IMR-90 (cell line): ENCODE results near the gene MALT1. TPM values are rescaled to one million over a fixed set of nuclear protein-coding genes. Genes with fewer than 3 reads are reported as not detected.

Experiments used
- ATAC-seq: fragments of 200-7000 bp; cut with Tn5 transposase; 2 replicates; pipeline ENCODE4 v1.9.1; 2020; ENCODE audit warnings: low read depth, mild to moderate bottlenecking, moderate library complexity
- BruUV-seq: library from RNA; stranded (reverse); fragments of 400-500 nt; replicated peaks from 2 replicates; lab custom pipeline; 2021; lab: Mats Ljungman, UMichigan
- CTCF ChIA-PET: fragments of 300-600 bp; formaldehyde crosslinking; extraction: SDS; loops from one replicate; lab custom pipeline; 2021; ENCODE audit warnings: antibody characterized with exemption; lab: Yijun Ruan, JAX
- POLR2A ChIA-PET: fragments of 300-600 bp; sonication (Branson Sonifier 250); formaldehyde crosslinking; loops from one replicate; lab custom pipeline; 2022; ENCODE audit warnings: antibody characterized with exemption; ENCODE audit not compliant: unreplicated experiment; lab: Charles Lee
- DNase-seq: peaks from one replicate; pipeline ENCODE4 v3.0.0; 2013
- H2AFZ ChIP-seq: replicated peaks from 2 replicates; pipeline ENCODE3; 2013; ENCODE audit warnings: low read length, mild to moderate bottlenecking; ENCODE audit not compliant: poor library complexity
- H2AK5ac ChIP-seq: 2 replicates; pipeline ENCODE4 v1.6.1; 2013; ENCODE audit warnings: low read depth, low read length, inconsistent platforms
- H2AK9ac ChIP-seq: replicated peaks from 2 replicates; pipeline ENCODE3; 2013; ENCODE audit warnings: mild to moderate bottlenecking, low read depth, low read length, moderate library complexity; ENCODE audit not compliant: poor library complexity
- H2BK120ac ChIP-seq: 2 replicates; pipeline ENCODE4 v1.6.1; 2013; ENCODE audit warnings: low read depth, low read length, inconsistent platforms
- H2BK15ac ChIP-seq: 3 replicates; pipeline ENCODE4 v1.6.1; 2013; ENCODE audit warnings: low read depth, low read length, inconsistent platforms
- H2BK20ac ChIP-seq: 2 replicates; pipeline ENCODE4 v1.6.1; 2013; ENCODE audit warnings: low read depth, mild to moderate bottlenecking, inconsistent platforms, low read length, moderate library complexity
- H2BK5ac ChIP-seq: 2 replicates; pipeline ENCODE4 v1.6.1; 2013; ENCODE audit warnings: mild to moderate bottlenecking, low read depth, low read length, inconsistent platforms; ENCODE audit not compliant: poor library complexity, severe bottlenecking
- H3K14ac ChIP-seq: replicated peaks from 2 replicates; pipeline ENCODE4 v1.6.1; 2013; ENCODE audit warnings: low read depth, low read length, inconsistent platforms
- H3K18ac ChIP-seq: 2 replicates; pipeline ENCODE4 v1.6.1; 2013; ENCODE audit warnings: low read depth, low read length, control low read depth
- H3K23ac ChIP-seq: 2 replicates; pipeline ENCODE4 v1.6.1; 2013; ENCODE audit warnings: low read depth, low read length, inconsistent platforms
- H3K27ac ChIP-seq: 2 replicates; pipeline ENCODE4 v1.5.1; 2013; ENCODE audit warnings: mild to moderate bottlenecking, control low read depth, low read length; ENCODE audit not compliant: insufficient read depth
- H3K27me3 ChIP-seq: 2 replicates; pipeline ENCODE4 v1.6.1; 2013; ENCODE audit warnings: low read length; ENCODE audit not compliant: control insufficient read depth, insufficient read depth
- H3K36me3 ChIP-seq: 2 replicates; pipeline ENCODE4 v1.6.1; 2013; ENCODE audit warnings: low read length, mixed read lengths; ENCODE audit not compliant: control insufficient read depth, insufficient read depth
- H3K4ac ChIP-seq: 2 replicates; pipeline ENCODE4 v1.6.1; 2013; ENCODE audit warnings: low read depth, low read length, inconsistent platforms
- H3K4me1 ChIP-seq: 2 replicates; pipeline ENCODE4 v1.6.1; 2013; ENCODE audit warnings: low read length, mixed read lengths; ENCODE audit not compliant: control insufficient read depth, insufficient read depth
- H3K4me2 ChIP-seq: 2 replicates; pipeline ENCODE4 v1.6.1; 2013; ENCODE audit warnings: low read depth, mild to moderate bottlenecking, control low read depth, low read length, moderate library complexity
- H3K4me3 ChIP-seq: 2 replicates; pipeline ENCODE4 v1.5.1; 2013; ENCODE audit warnings: low read depth, mild to moderate bottlenecking, control low read depth, low read length, moderate library complexity; ENCODE audit not compliant: insufficient read depth
- H3K56ac ChIP-seq: 2 replicates; pipeline ENCODE4 v1.6.1; 2013; ENCODE audit warnings: low read length, inconsistent platforms; ENCODE audit not compliant: insufficient read depth; ENCODE audit errors: extremely low read depth
- H3K79me1 ChIP-seq, 2 experiments: 2 replicates each; pipeline ENCODE4 v1.6.1; 2013; ENCODE audit warnings: low read length in 2 of 2, inconsistent platforms in 1 of 2, low read depth in 1 of 2
- H3K9ac ChIP-seq: 2 replicates; pipeline ENCODE4 v1.6.1; 2013; ENCODE audit warnings: low read depth, low read length, control low read depth
- H3K9me1 ChIP-seq: 2 replicates; pipeline ENCODE4 v1.6.1; 2013; ENCODE audit warnings: low read length, inconsistent platforms; ENCODE audit not compliant: insufficient read depth
- H3K9me3 ChIP-seq: 2 replicates; pipeline ENCODE4 v1.6.1; 2013; ENCODE audit warnings: low read length; ENCODE audit not compliant: control insufficient read depth, insufficient read depth
- H4K20me1 ChIP-seq: 2 replicates; pipeline ENCODE4 v1.6.1; 2013; ENCODE audit warnings: low read length, inconsistent platforms; ENCODE audit not compliant: insufficient read depth
- H4K5ac ChIP-seq: 2 replicates; pipeline ENCODE4 v1.6.1; 2013; ENCODE audit warnings: mild to moderate bottlenecking, low read depth, low read length, control low read depth
- H4K8ac ChIP-seq, 2 experiments: 2 replicates each; pipeline ENCODE4 v1.6.1; 2013; ENCODE audit warnings: low read depth in 2 of 2, low read length in 2 of 2, control low read depth in 1 of 2, inconsistent platforms in 1 of 2
- H4K91ac ChIP-seq: 2 replicates; pipeline ENCODE4 v1.6.1; 2013; ENCODE audit warnings: low read depth, low read length, inconsistent platforms; ENCODE audit not compliant: insufficient read depth
- BHLHE40 ChIP-seq: fragments of 150-350 bp; IDR thresholded peaks from 2 replicates; pipeline ENCODE4 v1.6.1; 2016; ENCODE audit warnings: mild to moderate bottlenecking, low read depth, low read length
- CEBPB ChIP-seq: IDR thresholded peaks from 2 replicates; pipeline ENCODE4 v1.6.1; 2012; ENCODE audit warnings: low read depth, low read length, improper control_type of control experiment
- CHD1 ChIP-seq: IDR thresholded peaks from 2 replicates; pipeline ENCODE4 v1.6.1; 2012; ENCODE audit warnings: low read depth, low read length, improper control_type of control experiment
- CTCF ChIP-seq: conservative IDR thresholded peaks from 2 replicates; pipeline ENCODE4 v1.5.1; 2012; ENCODE audit warnings: mild to moderate bottlenecking, low read depth, low read length, improper control_type of control experiment
- ELK1 ChIP-seq: fragments of 150-350 bp; IDR thresholded peaks from 2 replicates; pipeline ENCODE4 v1.6.1; 2016; ENCODE audit warnings: low read depth, mild to moderate bottlenecking, low read length, moderate library complexity, borderline replicate concordance
- FOS ChIP-seq: fragments of 150-350 bp; IDR thresholded peaks from 2 replicates; pipeline ENCODE4 v1.6.1; 2016; ENCODE audit warnings: low read depth, low read length
- MAFK ChIP-seq: IDR thresholded peaks from 2 replicates; pipeline ENCODE4 v1.6.1; 2012; ENCODE audit warnings: low read depth, low read length, improper control_type of control experiment
- MAZ ChIP-seq: IDR thresholded peaks from 2 replicates; pipeline ENCODE4 v1.6.1; 2012; ENCODE audit warnings: low read depth, mild to moderate bottlenecking, low read length, improper control_type of control experiment, moderate library complexity, borderline replicate concordance
- MXI1 ChIP-seq: IDR thresholded peaks from 2 replicates; pipeline ENCODE4 v1.6.1; 2012; ENCODE audit warnings: low read depth, mild to moderate bottlenecking, low read length, moderate library complexity, borderline replicate concordance
- NFE2L2 ChIP-seq: fragments of 150-350 bp; IDR thresholded peaks from 2 replicates; pipeline ENCODE4 v1.6.1; 2016; ENCODE audit warnings: low read depth, mild to moderate bottlenecking, low read length
- POLR2A ChIP-seq: IDR thresholded peaks from 2 replicates; pipeline ENCODE4 v1.6.1; 2012; ENCODE audit warnings: mild to moderate bottlenecking, low read depth, low read length
- RAD21 ChIP-seq: IDR thresholded peaks from 2 replicates; pipeline ENCODE4 v1.6.1; 2012; ENCODE audit warnings: low read length, improper control_type of control experiment
- RCOR1 ChIP-seq: IDR thresholded peaks from 2 replicates; pipeline ENCODE4 v1.6.1; 2012; ENCODE audit warnings: mild to moderate bottlenecking, low read length, improper control_type of control experiment; ENCODE audit not compliant: insufficient replicate concordance
- RFX5 ChIP-seq: IDR thresholded peaks from 2 replicates; pipeline ENCODE4 v1.8.0; 2012; ENCODE audit warnings: low read depth, mild to moderate bottlenecking, low read length, moderate library complexity
- SMC3 ChIP-seq: fragments of 150-350 bp; IDR thresholded peaks from 2 replicates; pipeline ENCODE4 v1.6.1; 2016; ENCODE audit warnings: low read depth, mild to moderate bottlenecking, antibody characterized with exemption, low read length, moderate library complexity
- USF2 ChIP-seq: fragments of 150-350 bp; IDR thresholded peaks from 2 replicates; pipeline ENCODE4 v1.6.1; 2017; ENCODE audit warnings: mild to moderate bottlenecking, antibody characterized with exemption, low read length, low read depth
- WGBS, 2 experiments: methylation state at CpG; one replicate each; pipeline versions ENCODE4 v1.1.5 to v1.1.7; 2013; ENCODE audit warnings: missing lambda C conversion rate in 2 of 2; ENCODE audit not compliant: insufficient read length in 1 of 2; ENCODE audit errors: extremely low coverage in 2 of 2; 5-methylcytosine and 5-hydroxymethylcytosine counted together
- dilution Hi-C: fragments of 300-500 bp; cut with HindIII; formaldehyde crosslinking; loops from one replicate; pipeline ENCODE4 v1.14.3; 2018; ENCODE audit warnings: low sequenced_read_pairs; ENCODE audit not compliant: unreplicated experiment
- in situ Hi-C: fragments of 300-500 bp; cut with MboI; formaldehyde crosslinking; loops from 3 replicates; pipeline ENCODE4 v1.14.3; 2019; ENCODE audit warnings: low sequenced_read_pairs, inconsistent platforms, mixed read lengths
- intact Hi-C: fragments of 100-400 bp; cut with micrococcal nuclease; formaldehyde crosslinking; loops from 2 replicates; pipeline ENCODE4 v1.10.0; 2022
- polyA plus RNA-seq, 3 experiments: library from polyadenylated mRNA; depleted of rRNA; stranded (reverse); fragments of >200 nt; gene quantifications; 2 replicates each; pipeline ENCODE4 v1.2.3, GENCODE V29; 2012; ENCODE audit warnings: low replicate concordance in 1 of 3
- total RNA-seq: library from RNA; depleted of rRNA; stranded (reverse); fragments of >200 nt; gene quantifications from 2 replicates; pipeline ENCODE4 v1.2.3, GENCODE V29; 2012

MALT1 gene
- total and polyA plus RNA-seq, 2 of the 4 experiments (the other 2 are of a cell fraction): 8.3 to 25.3 TPM

- Histone ChIP-seq H2AFZ (peak overlapping the region; percentile 43), H3K9me1 (peaks cover 7% of the 10 kb centered on the region), H3K56ac (no peak overlapping the region), H4K5ac (no peak overlapping the region), H2AK9ac (no peak overlapping the region), H3K36me3 (no peaks in the 10 kb centered on the region), H3K4me2 (no peak overlapping the region), H2BK20ac (no peak overlapping the region), H2BK15ac (no peak overlapping the region), H3K27me3 (no peaks in the 10 kb centered on the region), H2BK5ac (no peak overlapping the region), H3K4me1 (peaks cover 6% of the 10 kb centered on the region), H3K9me3 (no peaks in the 10 kb centered on the region), H4K8ac (no peak overlapping the region), H3K4ac (no peak overlapping the region), H3K27ac (no peak overlapping the region), H4K91ac (no peak overlapping the region), H3K4me3 (no peak overlapping the region), H3K9ac (no peak overlapping the region), H2AK5ac (no peak overlapping the region), H3K18ac (no peak overlapping the region), H3K14ac (no peak overlapping the region), H4K20me1 (no peaks in the 10 kb centered on the region), H3K79me1 (peaks cover 0 to 2% of the 10 kb centered on the region in 2 experiments; a peak in 1 of 4 replicates), H2BK120ac (no peak overlapping the region), H3K23ac (no peak overlapping the region)
- dilution Hi-C loops (loop anchor here (25.0 kb wide), 1 partner anchor 283 kb away; no protein-coding TSS in a partner anchor), in situ Hi-C loops (no loop called here), intact Hi-C loops (loop anchor here (10.0 kb wide), 1 partner anchor 465 kb away; no protein-coding TSS in a partner anchor)
- BruUV-seq: no TSS peak
- no peak for TF ChIP-seq RFX5
- no peak for TF ChIP-seq FOS
- TF ChIP-seq BHLHE40: no peak
- TF ChIP-seq POLR2A: no peak
- TF ChIP-seq NFE2L2: no peak
- no peak for TF ChIP-seq MXI1
- TF ChIP-seq MAFK: no peak
- no peak for TF ChIP-seq RCOR1
- no peak for TF ChIP-seq CHD1
- TF ChIP-seq MAZ: no peak
- no peak for TF ChIP-seq SMC3
- TF ChIP-seq RAD21: no peak
- no peak for TF ChIP-seq CEBPB
- no peak for TF ChIP-seq USF2
- no peak for TF ChIP-seq CTCF
- no peak for TF ChIP-seq ELK1
- no CpG with 5 or more reads among the region's 6 CpGs for WGBS, 2 experiments
- ChIA-PET CTCF (interaction anchor here (1.4 kb wide), 1 partner anchor 289 kb away, joined by 5 read pairs; no protein-coding TSS in a partner anchor), POLR2A (no interaction called here)
- ATAC-seq: no peak
- DNase-seq: no peak
Measured at GRCh38 chr18:58779529-58779928, 108.3 kb downstream of the MALT1 start.
